ENCODE results near the gene BATF3. TPM values are rescaled to one million over a fixed set of nuclear protein-coding genes. Genes with fewer than 3 reads are reported as not detected.

The BATF3 gene
- total and polyA plus RNA-seq, 2 of the 4 experiments (the other 2 are of a cell fraction) = 1.6 to 3.9 TPM

GRCh38 chr1:212738330-212738729 lies 38.7 kb upstream of the BATF3 start:
- H3K9ac ChIP-seq (ENCODE audit: low read depth, low read length) = no peak overlapping the region
- H4K8ac ChIP-seq (ENCODE audit: low read depth in 2 of 2, low read length in 2 of 2) = no peak overlapping the region
- no peak for ATAC-seq (ENCODE audit: low read depth)
- no peaks in the 10 kb centered on the region for H3K9me3 ChIP-seq (ENCODE audit: control insufficient read depth, insufficient read depth, low read length)
- TF ChIP-seq BHLHE40 (IDR thresholded peaks at IDR 0.05; ENCODE audit: low read depth, low read length) (no peak), CEBPB (IDR thresholded peaks at IDR 0.05; ENCODE audit: low read depth, low read length) (no peak), CTCF (conservative IDR thresholded peaks at IDR 0.05; ENCODE audit: low read depth, low read length) (no peak), RAD21 (IDR thresholded peaks at IDR 0.05; ENCODE audit: low read length) (no peak), POLR2A (IDR thresholded peaks at IDR 0.05; ENCODE audit: low read depth, low read length) (no peak), NFE2L2 (IDR thresholded peaks at IDR 0.05; ENCODE audit: low read depth, low read length) (no peak), RFX5 (IDR thresholded peaks at IDR 0.05; ENCODE audit: low read depth, low read length) (no peak), USF2 (IDR thresholded peaks at IDR 0.05; ENCODE audit: low read depth, low read length) (no peak), CHD1 (IDR thresholded peaks at IDR 0.05; ENCODE audit: low read depth, low read length) (no peak), ELK1 (IDR thresholded peaks at IDR 0.05; ENCODE audit: borderline replicate concordance, low read depth, low read length) (no peak), SMC3 (IDR thresholded peaks at IDR 0.05; ENCODE audit: low read depth, low read length) (no peak), MAFK (IDR thresholded peaks at IDR 0.05; ENCODE audit: low read depth, low read length) (no peak), FOS (IDR thresholded peaks at IDR 0.05; ENCODE audit: low read depth, low read length) (no peak), MAZ (IDR thresholded peaks at IDR 0.05; ENCODE audit: borderline replicate concordance, low read depth, low read length) (no peak), MXI1 (IDR thresholded peaks at IDR 0.05; ENCODE audit: borderline replicate concordance, low read depth, low read length) (no peak), RCOR1 (IDR thresholded peaks at IDR 0.05; ENCODE audit: insufficient replicate concordance, low read length) (no peak)
- dilution Hi-C loops (cut with HindIII; ENCODE audit: low sequenced_read_pairs, unreplicated experiment) = no loop called here
- no peaks in the 10 kb centered on the region for H3K36me3 ChIP-seq (ENCODE audit: control insufficient read depth, insufficient read depth, low read length)
- H3K23ac ChIP-seq (ENCODE audit: low read depth, low read length) = no peak overlapping the region
- H2BK5ac ChIP-seq (ENCODE audit: low read depth, low read length, poor library complexity, severe bottlenecking) = no peak overlapping the region
- H4K5ac ChIP-seq (ENCODE audit: low read depth, low read length) = no peak overlapping the region
- DNase-seq = peak; percentile 69
- no peak overlapping the region for H2BK15ac ChIP-seq (ENCODE audit: low read depth, low read length)
- H3K27ac ChIP-seq (ENCODE audit: insufficient read depth, low read length) = no peak overlapping the region
- no peak overlapping the region for H3K56ac ChIP-seq (ENCODE audit: extremely low read depth, insufficient read depth, low read length)
- H4K20me1 ChIP-seq (ENCODE audit: insufficient read depth, low read length) = no peaks in the 10 kb centered on the region
- H2BK120ac ChIP-seq (ENCODE audit: low read depth, low read length) = no peak overlapping the region
- no peak overlapping the region for H4K91ac ChIP-seq (ENCODE audit: insufficient read depth, low read depth, low read length)
- WGBS, 2 experiments (ENCODE audit: extremely low coverage in 2 of 2, insufficient read length in 1 of 2) = no CpG with 5 or more reads among the region's 1 CpG
- CTCF ChIA-PET = interaction anchor here (2.3 kb wide), 1 partner anchor 11 kb away, joined by 7 read pairs; no protein-coding TSS in a partner anchor
- POLR2A ChIA-PET (ENCODE audit: unreplicated experiment) = no interaction called here
- in situ Hi-C loops (cut with MboI; ENCODE audit: low sequenced_read_pairs) = no loop called here
- H3K79me1 ChIP-seq (ENCODE audit: low read depth in 1 of 2, low read length in 2 of 2) = peaks cover 4 to 6% of the 10 kb centered on the region in 2 experiments; a peak in 1 of 4 replicates
- BruUV-seq (replicated peaks) = no TSS peak
- no peak overlapping the region for H2BK20ac ChIP-seq (ENCODE audit: low read depth, low read length)
- H2AFZ ChIP-seq (replicated peaks; ENCODE audit: low read length, poor library complexity) = no peak overlapping the region
- no peak overlapping the region for H3K18ac ChIP-seq (ENCODE audit: low read depth, low read length)
- intact Hi-C loops (cut with micrococcal nuclease) = no loop called here
- no peaks in the 10 kb centered on the region for H3K4me1 ChIP-seq (ENCODE audit: control insufficient read depth, insufficient read depth, low read length)
- no peak overlapping the region for H3K14ac ChIP-seq (replicated peaks; ENCODE audit: low read depth, low read length)
- H3K9me1 ChIP-seq (ENCODE audit: insufficient read depth, low read length) = no peaks in the 10 kb centered on the region
- H3K4me3 ChIP-seq (ENCODE audit: insufficient read depth, low read depth, low read length) = no peak overlapping the region
- no peak overlapping the region for H3K4ac ChIP-seq (ENCODE audit: low read depth, low read length)
- H2AK9ac ChIP-seq (replicated peaks; ENCODE audit: low read depth, low read length, poor library complexity) = no peak overlapping the region
- no peak overlapping the region for H2AK5ac ChIP-seq (ENCODE audit: low read depth, low read length)
- no peaks in the 10 kb centered on the region for H3K27me3 ChIP-seq (ENCODE audit: control insufficient read depth, insufficient read depth, low read length)
- no peak overlapping the region for H3K4me2 ChIP-seq (ENCODE audit: low read depth, low read length)

Measured in IMR-90 (cell line).